GM18526 (cell line): ENCODE data around the gene SRGAP1.

Experiments
- POLR2A ChIP-seq: IDR thresholded peaks from 3 replicates; pipeline ENCODE4 v1.6.1; 2011; ENCODE audit not compliant: insufficient read length; ENCODE audit errors: extremely low read depth

Gene SRGAP1

GRCh38 chr12:63849641-63850040 is 5.1 kb downstream of the SRGAP1 start:
- no peak for TF ChIP-seq POLR2A

GRCh38 chr12:63853978-63854377 is 9.5 kb downstream of the SRGAP1 start:
- TF ChIP-seq POLR2A, result no peak

GRCh38 chr12:63855299-63855698 is 10.8 kb downstream of the SRGAP1 start:
- no peak for TF ChIP-seq POLR2A

- TF ChIP-seq POLR2A, result no peak
Observed at GRCh38 chr12:63857771-63858670, 13.5 kb downstream of the SRGAP1 start.

- no peak for TF ChIP-seq POLR2A
Observed at GRCh38 chr12:63862187-63862968, 17.9 kb downstream of the SRGAP1 start.

GRCh38 chr12:63862969-63863230 is 18.4 kb downstream of the SRGAP1 start:
- no peak for TF ChIP-seq POLR2A

- no peak for TF ChIP-seq POLR2A
Observed at GRCh38 chr12:63863658-63864453, 19.4 kb downstream of the SRGAP1 start.

GRCh38 chr12:63864454-63864706 is 19.9 kb downstream of the SRGAP1 start:
- no peak for TF ChIP-seq POLR2A

- no peak for TF ChIP-seq POLR2A
Observed at GRCh38 chr12:63865448-63865847, 20.9 kb downstream of the SRGAP1 start.

- no peak for TF ChIP-seq POLR2A
Observed at GRCh38 chr12:63867053-63867452, 22.6 kb downstream of the SRGAP1 start.

GRCh38 chr12:63869656-63870055 is 25.2 kb downstream of the SRGAP1 start:
- TF ChIP-seq POLR2A, result no peak

- TF ChIP-seq POLR2A, result no peak
Observed at GRCh38 chr12:63870838-63871237, 26.3 kb downstream of the SRGAP1 start.

- TF ChIP-seq POLR2A, result no peak
Observed at GRCh38 chr12:63874897-63875480, 30.5 kb downstream of the SRGAP1 start.

GRCh38 chr12:63875703-63876102 is 31.2 kb downstream of the SRGAP1 start:
- no peak for TF ChIP-seq POLR2A

GRCh38 chr12:63876980-63877379 is 32.5 kb downstream of the SRGAP1 start:
- no peak for TF ChIP-seq POLR2A
